HG03442 (cell line): Measurements from ENCODE around the gene PLK3.
"Not testable (repeated sequence)": the region's sequence is repeated elsewhere in the genome, so short reads cannot be mapped to it uniquely, and the experiment has no call there.

Source experiments
- ATAC-seq: cut with Tn5 transposase; IDR thresholded peaks from one replicate; pipeline ENCODE4 v1.9.1; 2021; ENCODE audit warnings: mild to moderate bottlenecking, moderate library complexity; ENCODE audit not compliant: unreplicated experiment

The PLK3 gene

DNA sequence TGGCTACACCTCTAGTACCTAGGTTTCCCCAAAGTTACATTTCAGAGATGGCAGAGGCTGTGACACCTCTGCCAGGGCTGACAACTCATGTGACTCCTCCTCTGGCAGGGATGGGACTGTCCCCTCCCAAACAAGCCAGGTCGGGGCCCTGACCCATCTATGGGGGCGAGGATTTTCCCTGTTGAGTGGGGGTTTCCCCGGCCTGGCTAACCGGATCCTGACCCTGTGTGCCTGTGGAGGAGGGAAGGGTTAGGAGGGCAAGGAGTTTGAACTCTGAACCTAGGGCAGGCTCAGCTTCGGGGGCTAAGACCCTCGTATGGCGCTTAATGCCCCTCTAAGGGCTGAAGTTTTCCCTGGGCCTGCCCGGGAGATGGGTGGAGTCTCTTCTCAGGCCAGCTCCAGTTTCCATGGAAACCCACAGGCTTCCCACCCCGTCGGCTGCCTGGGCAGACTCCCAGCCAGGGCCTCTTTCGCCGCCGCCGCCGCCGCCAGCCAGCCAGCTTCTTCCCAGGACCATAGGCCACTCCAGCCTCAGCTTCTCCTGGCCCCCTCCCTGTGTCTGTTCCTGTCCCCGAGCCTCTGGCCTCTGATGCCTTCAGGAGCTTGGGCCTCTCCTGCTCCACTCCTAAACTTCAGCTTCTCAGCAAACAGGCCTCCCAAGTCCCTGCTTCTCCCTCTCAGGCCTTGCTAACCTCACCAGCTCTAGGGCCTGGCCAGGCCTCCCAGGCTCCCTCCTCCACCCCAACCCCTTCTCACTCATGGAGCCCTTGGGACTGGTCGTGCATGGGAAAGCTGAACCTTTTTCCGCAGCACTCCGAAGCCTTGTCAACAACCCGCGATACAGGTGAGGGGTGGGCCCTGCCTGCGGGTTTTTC lies 8.1 kb downstream of the PLK3 start, which contains the start of gene BTBD19:
BTBD19 (plus strand) TSS at position 461 of the 875 bp plus-strand sequence; CDS start at position 759, 298 bp downstream.
- ATAC-seq: peak; percentile 35

DNA sequence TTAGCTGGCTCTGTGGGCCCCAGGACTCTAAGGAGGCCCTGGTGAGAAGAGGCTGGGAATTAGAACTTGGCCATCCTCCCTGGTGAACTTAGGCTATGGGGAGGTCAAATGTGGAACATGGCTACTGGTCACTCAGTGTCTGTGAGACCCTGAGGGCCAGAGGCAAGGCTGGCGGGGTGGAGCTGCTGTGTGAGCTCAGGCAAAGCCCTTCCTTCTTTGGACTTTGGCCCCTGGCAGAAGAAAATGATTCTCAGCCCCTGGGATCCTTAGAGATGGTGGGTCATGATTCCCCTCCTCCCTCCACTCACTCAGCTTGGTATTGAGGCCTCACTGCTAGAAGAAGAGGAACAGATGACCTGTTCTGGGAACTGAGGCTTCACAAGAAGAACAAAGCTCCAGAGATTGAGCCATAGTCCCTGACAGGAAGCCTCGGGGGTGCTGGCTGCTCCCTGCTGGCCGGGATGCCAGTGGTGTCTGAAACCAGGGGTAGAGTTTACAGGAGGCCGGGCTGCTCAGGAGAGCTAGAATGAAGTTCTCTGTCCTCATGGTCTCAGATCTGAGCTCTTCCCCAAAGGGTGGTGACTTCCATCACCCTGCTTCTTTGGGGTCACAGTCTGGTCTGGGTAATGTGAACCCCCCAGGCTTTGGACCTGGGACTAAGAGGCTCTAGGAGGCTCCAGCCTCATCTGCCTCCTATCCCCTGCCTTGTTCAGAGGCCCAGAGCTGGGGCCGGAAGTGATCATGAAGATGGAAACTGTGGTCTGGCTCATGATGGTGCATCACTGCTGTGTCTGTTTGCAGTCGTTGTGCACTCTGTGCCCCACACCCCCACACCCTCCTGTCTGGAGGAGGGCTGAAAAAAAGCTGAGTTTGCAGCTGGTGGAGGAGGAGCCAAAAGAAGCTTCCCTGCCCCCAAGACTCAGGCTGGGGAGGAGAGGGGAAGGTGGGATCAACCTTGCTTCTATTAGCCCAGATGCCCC lies 9.1 kb downstream of the PLK3 start:
- ATAC-seq: peak; percentile 40

DNA sequence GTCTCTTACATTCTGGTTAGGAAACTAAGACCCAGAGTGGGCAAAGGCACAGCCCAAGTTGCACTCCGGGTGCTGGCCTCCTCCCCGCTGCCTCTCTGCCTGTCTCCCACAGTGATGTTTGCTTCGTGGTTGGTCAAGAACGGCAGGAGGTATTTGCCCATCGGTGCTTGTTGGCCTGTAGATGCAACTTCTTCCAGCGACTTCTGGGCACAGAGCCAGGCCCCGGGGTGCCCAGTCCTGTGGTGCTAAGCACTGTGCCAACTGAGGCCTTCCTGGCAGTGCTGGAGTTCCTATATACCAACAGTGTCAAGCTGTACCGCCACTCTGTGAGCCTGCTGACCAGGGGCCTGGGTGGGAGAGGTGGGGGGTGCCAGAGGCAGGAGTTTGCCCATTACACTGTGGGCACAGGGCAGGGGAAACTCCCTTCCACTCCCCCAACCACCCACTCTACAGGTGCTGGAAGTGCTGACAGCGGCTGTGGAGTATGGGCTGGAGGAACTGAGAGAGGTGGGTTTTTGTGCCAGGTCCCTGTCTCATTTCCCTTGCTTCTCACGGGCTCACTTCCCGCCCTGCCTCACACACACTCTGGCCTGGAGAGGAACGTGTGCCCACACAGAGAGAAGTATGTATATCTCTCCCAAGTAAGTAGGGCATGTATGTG lies 10.1 kb downstream of the PLK3 start:
- ATAC-seq: no peak

DNA sequence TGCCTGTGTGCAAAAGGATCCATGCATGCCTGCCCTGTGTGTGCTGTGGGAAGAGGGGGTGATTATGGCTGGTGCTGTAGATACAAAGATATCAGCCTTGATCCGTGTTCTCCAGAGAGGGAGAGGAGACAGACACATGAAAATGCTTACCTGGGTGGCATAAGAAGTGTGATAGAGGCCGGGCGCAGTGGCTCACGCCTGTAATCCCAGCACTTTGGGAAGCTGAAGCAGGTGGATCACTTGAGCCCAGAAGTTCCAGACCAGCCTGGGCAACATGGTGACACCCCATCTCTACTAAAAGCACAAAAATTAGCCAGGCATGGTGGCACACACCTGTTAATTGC lies 10.6 kb downstream of the PLK3 start:
- ATAC-seq: not testable (repeated sequence)

DNA sequence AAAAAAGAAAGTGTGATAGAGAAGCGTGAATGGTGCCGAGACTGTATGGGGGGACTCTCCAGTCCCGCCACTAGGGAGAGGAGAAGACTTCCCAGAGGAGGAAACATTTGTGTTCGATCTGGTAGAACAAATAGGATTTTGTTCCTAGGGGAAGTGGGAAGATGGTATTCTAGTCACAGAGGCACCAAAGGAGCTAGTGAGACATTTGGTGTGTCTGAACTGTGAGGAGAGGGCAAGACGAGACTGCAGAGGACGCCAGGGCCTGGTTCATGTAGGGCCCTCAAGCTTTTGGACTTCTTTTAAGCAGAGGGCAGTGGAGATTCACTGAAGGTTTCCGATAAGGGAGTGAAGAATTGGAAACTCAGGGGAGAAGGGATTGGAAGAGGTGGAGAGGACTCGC lies 11.1 kb downstream of the PLK3 start:
- no peak for ATAC-seq

DNA sequence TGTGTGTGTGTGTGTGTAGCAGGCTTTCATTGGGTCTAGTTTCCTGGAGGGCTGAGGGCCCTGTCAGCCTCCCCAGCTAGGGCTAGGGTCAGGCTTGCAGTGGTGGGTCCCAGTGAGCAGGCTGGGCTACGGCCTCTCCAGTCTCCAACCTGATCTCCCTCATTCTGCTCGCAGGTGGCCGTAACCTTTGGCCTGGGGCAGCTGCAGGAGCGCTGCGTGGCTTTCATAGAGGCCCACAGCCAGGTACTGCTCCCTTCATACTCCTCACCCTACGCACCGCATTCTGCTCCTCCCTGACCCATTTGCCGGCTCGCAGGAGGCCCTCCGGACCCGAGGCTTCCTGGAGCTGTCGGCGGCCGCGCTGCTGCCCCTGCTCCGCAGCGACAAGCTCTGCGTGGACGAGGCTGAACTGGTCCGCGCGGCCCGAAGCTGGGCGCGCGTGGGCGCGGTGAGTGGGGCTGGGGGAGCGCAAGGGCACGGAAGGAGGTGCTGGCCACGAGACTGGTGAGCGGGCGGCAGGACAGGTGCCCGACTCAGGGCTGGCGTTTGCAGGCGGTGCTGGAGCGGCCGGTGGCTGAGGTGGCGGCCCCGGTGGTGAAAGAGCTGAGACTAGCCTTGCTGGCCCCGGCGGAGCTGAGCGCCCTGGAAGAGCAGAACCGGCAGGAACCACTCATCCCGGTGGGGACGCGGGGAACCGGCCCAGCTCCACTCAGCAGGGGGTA lies 12.8 kb downstream of the PLK3 start:
- no peak for ATAC-seq

GRCh38 chr1:44815926-44816325 lies 15.7 kb downstream of the PLK3 start:
- not testable (repeated sequence) for ATAC-seq

DNA sequence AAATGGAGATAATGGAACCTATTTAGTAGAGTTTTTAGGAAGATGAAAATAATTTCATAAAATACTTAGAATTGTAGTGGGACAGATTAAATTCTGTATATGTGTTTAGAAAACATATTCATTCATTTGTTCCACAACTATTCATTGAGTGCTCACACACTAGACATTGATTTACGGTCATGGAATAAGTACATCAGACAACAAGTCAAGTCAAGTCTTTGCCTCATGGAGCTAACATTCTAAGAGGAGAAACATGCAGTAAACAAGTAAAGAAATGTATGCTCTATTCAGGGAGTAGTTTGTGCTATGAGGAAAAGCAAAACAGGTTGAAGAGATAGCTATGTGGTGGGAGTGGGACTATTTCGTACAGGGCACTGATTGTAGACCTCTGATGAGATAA lies 17.1 kb downstream of the PLK3 start:
- ATAC-seq: no peak

GRCh38 chr1:44817771-44818495 lies 17.8 kb downstream of the PLK3 start:
- ATAC-seq: no peak

DNA sequence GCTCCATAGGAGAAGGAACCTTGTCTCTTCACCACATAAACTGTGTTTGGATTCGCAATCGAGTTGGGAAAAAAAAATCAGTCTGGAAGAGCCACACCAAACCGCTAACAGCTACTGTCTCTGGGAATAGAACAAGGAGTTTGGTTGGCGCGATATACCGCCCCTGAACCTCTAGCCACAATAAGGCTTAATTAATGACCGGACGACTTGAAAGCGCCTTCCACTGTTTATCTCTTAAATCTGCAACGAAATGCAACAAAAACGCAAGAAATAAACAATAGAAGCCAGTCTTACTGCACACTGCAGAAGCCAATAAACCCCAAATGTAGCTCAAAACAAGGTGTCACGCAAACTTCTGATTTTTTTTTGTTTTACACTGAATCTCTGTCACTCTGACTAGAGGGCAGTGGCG lies 19.0 kb downstream of the PLK3 start:
- ATAC-seq: no peak

- peak; percentile 81 for ATAC-seq
Measured at GRCh38 chr1:44819608-44820327, 19.6 kb downstream of the PLK3 start.

- no peak for ATAC-seq
Measured at GRCh38 chr1:44820328-44821239, 20.4 kb downstream of the PLK3 start.

- no peak for ATAC-seq
Measured at GRCh38 chr1:44821240-44821715, 21.1 kb downstream of the PLK3 start.

GRCh38 chr1:44822131-44822701 lies 22.0 kb downstream of the PLK3 start:
- ATAC-seq: no peak

DNA sequence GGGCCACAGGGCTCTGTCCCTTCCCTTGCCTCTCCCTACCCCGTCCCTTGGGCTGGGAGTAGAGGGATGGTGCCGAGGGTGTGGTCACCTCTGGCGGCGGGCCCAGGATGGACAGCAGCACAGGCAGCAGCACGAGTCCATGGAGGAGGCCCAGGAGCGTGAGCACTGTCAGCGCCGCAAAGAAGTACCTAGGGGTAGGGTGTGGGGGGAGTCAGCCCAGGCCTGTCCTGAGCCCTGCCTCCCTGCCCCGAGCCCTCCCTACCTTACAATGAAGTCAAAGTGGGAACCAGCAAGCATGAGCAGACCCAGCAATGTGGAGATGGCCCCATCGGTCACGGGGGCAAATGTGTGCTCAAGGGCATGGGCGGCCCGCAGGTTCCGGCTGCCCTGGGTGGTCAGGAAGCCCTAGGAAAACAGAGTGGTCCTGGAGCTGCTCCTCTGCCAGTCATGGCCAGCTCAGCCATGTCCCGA lies 22.8 kb downstream of the PLK3 start:
- ATAC-seq: no peak

- ATAC-seq: not testable (repeated sequence)
Measured at GRCh38 chr1:44824392-44824791, 24.2 kb downstream of the PLK3 start.
